Natural killer cell (primary cell): Measurements from ENCODE around the gene ANKRD60. TPM values are rescaled to one million over a fixed set of nuclear protein-coding genes. Genes with fewer than 3 reads are reported as not detected.
A peak's percentile ranks its signal among the peaks of the same experiment; 100 is the strongest.

Experiments used
- ATAC-seq, 3 donors: fragments of 150-1000 bp in 2 of 3; fragments of 200-7000 bp in 1 of 3; cut with Tn5 transposase; 1 replicate in 1 of 3; 2 replicates in 2 of 3; pipeline ENCODE4 v1.10.0; 2021; ENCODE audit warnings: mild to moderate bottlenecking in 2 of 3, moderate library complexity in 2 of 3
- DNase-seq, 2 donors: peaks; one replicate each; pipeline versions ENCODE4 v3.0.0 to v3.0.0-alpha.2; 2013 to 2021; ENCODE audit warnings: mixed read lengths in 1 of 2
- H3K27ac ChIP-seq: one replicate; pipeline ENCODE4 v1.5.1; 2013; ENCODE audit warnings: mild to moderate bottlenecking, low read length
- H3K27me3 ChIP-seq: one replicate; pipeline ENCODE4 v1.6.1; 2013; ENCODE audit warnings: low read length; ENCODE audit not compliant: control insufficient read depth, insufficient read depth
- H3K36me3 ChIP-seq: one replicate; pipeline ENCODE4 v1.6.1; 2013; ENCODE audit warnings: low read length; ENCODE audit not compliant: control insufficient read depth, insufficient read depth
- H3K4me1 ChIP-seq: one replicate; pipeline ENCODE4 v1.6.1; 2013; ENCODE audit warnings: low read length; ENCODE audit not compliant: control insufficient read depth, insufficient read depth
- H3K4me3 ChIP-seq: one replicate; pipeline ENCODE4 v1.5.1; 2013; ENCODE audit warnings: low read length
- H3K9me3 ChIP-seq: one replicate; pipeline ENCODE4 v1.6.1; 2013; ENCODE audit warnings: low read length; ENCODE audit not compliant: control insufficient read depth, insufficient read depth
- H3K27ac Mint-ChIP-seq, 2 donors: one replicate each; pipeline ENCODE4 v1.8.0; 2022; ENCODE audit warnings: mild to moderate bottlenecking in 2 of 2, mixed read lengths in 2 of 2, moderate library complexity in 1 of 2
- H3K27me3 Mint-ChIP-seq, 2 donors: one replicate each; pipeline ENCODE4 v1.8.0; 2022; ENCODE audit warnings: low read depth in 2 of 2, mixed read lengths in 2 of 2
- H3K36me3 Mint-ChIP-seq: one replicate; pipeline ENCODE4 v1.8.0; 2022; ENCODE audit warnings: mixed read lengths
- H3K4me1 Mint-ChIP-seq, 2 donors: one replicate each; pipeline ENCODE4 v1.8.0; 2022; ENCODE audit warnings: mixed read lengths in 2 of 2
- H3K4me3 Mint-ChIP-seq: one replicate; pipeline ENCODE4 v1.8.0; 2022; ENCODE audit warnings: mild to moderate bottlenecking, moderate library complexity, mixed read lengths
- H3K9me3 Mint-ChIP-seq, 2 donors: one replicate each; pipeline ENCODE4 v1.8.0; 2022; ENCODE audit warnings: mixed read lengths in 2 of 2
- CTCF ChIP-seq: fragments of 200-600 bp; IDR thresholded peaks from one replicate; pipeline ENCODE4 v1.8.0; 2022; ENCODE audit warnings: antibody characterized with exemption
- WGBS: methylation state at CpG from one replicate; pipeline ENCODE4 v1.1.7; 2013; ENCODE audit warnings: missing lambda C conversion rate; ENCODE audit not compliant: insufficient coverage; 5-methylcytosine and 5-hydroxymethylcytosine counted together
- intact Hi-C: fragments of 100-400 bp; cut with micrococcal nuclease; formaldehyde crosslinking; loops from one replicate; pipeline ENCODE4 v1.14.2; 2022
- total RNA-seq, 4 donors: library from RNA; stranded (reverse); fragments of 120-200 nt in 1 of 4; gene quantifications; one replicate each; pipeline versions ENCODE4 v1.2.3 to v1.2.4, GENCODE V29; 2013 to 2022

ANKRD60 gene
- total RNA-seq, 3 donors from 2014 or later (not counting 1 experiment from before 2014, with no cell fraction given): not detected

- Histone ChIP-seq H3K27ac (no peak overlapping the region), H3K9me3 (no peaks in the 10 kb centered on the region), H3K4me3 (no peak overlapping the region), H3K4me1 (no peaks in the 10 kb centered on the region), H3K36me3 (no peaks in the 10 kb centered on the region), H3K27me3 (no peaks in the 10 kb centered on the region)
- H3K4me1 Mint-ChIP-seq: peaks cover 12 to 14% of the 10 kb centered on the region in 2 donors
- H3K27ac Mint-ChIP-seq: no peak overlapping the region
- H3K9me3 Mint-ChIP-seq: no peaks in the 10 kb centered on the region
- peaks cover 7% of the 10 kb centered on the region for H3K36me3 Mint-ChIP-seq
- no peak for ATAC-seq
- peak in 1 of 2 donors; percentile 37 for DNase-seq
- intact Hi-C loops: loop anchor here (5.0 to 10.0 kb wide), 3 partner anchors 417 to 1170 kb away; partner anchors contain the start of genes NPEPL1 and STX16
- H3K27me3 Mint-ChIP-seq: peaks cover 2 to 9% of the 10 kb centered on the region in 2 donors
- TF ChIP-seq CTCF: no peak
- H3K4me3 Mint-ChIP-seq: no peak overlapping the region
- WGBS: 75% methylated on average over 5 of the region's 5 CpGs
These were observed 6.6 kb upstream of the ANKRD60 start for GRCh38 chr20:58235010-58235409.

- H3K4me3 Mint-ChIP-seq: no peak overlapping the region
- Histone ChIP-seq H3K4me3 (no peak overlapping the region), H3K9me3 (no peaks in the 10 kb centered on the region), H3K27ac (no peak overlapping the region), H3K36me3 (no peaks in the 10 kb centered on the region), H3K4me1 (peaks cover 2% of the 10 kb centered on the region), H3K27me3 (peaks cover 10% of the 10 kb centered on the region)
- H3K27me3 Mint-ChIP-seq: peaks cover 11 to 18% of the 10 kb centered on the region in 2 donors
- H3K36me3 Mint-ChIP-seq: peaks cover 10% of the 10 kb centered on the region
- DNase-seq (peak; percentile 34 to 64), ATAC-seq (peak in 1 of 3 donors; percentile 34)
- peak; percentile 61 for TF ChIP-seq CTCF
- H3K4me1 Mint-ChIP-seq: peaks cover 16 to 17% of the 10 kb centered on the region in 2 donors
- no peak overlapping the region for H3K27ac Mint-ChIP-seq
- no peaks in the 10 kb centered on the region for H3K9me3 Mint-ChIP-seq
- intact Hi-C loops: loop anchor here (10.0 kb wide), 2 partner anchors 461 to 1171 kb away; partner anchors contain the start of gene NPEPL1
- 61% methylated on average over 7 of the region's 8 CpGs for WGBS
These were observed 5.6 kb upstream of the ANKRD60 start for GRCh38 chr20:58233881-58234528.

- Histone ChIP-seq H3K9me3 (no peaks in the 10 kb centered on the region), H3K36me3 (no peaks in the 10 kb centered on the region), H3K27me3 (peaks cover 14% of the 10 kb centered on the region), H3K27ac (no peak overlapping the region), H3K4me1 (peaks cover 6% of the 10 kb centered on the region), H3K4me3 (no peak overlapping the region)
- no peak for TF ChIP-seq CTCF
- DNase-seq (no peak), ATAC-seq (no peak)
- H3K9me3 Mint-ChIP-seq: no peaks in the 10 kb centered on the region
- no peak overlapping the region for H3K4me3 Mint-ChIP-seq
- H3K27me3 Mint-ChIP-seq: peaks cover 15 to 22% of the 10 kb centered on the region in 2 donors
- peaks cover 10% of the 10 kb centered on the region for H3K36me3 Mint-ChIP-seq
- 90% methylated on average over 8 of the region's 8 CpGs for WGBS
- peaks cover 20% of the 10 kb centered on the region in 2 donors for H3K4me1 Mint-ChIP-seq
- no peak overlapping the region for H3K27ac Mint-ChIP-seq
- intact Hi-C loops: loop anchor here (10.0 kb wide), 2 partner anchors 461 to 1171 kb away; partner anchors contain the start of gene NPEPL1
These were observed 4.9 kb upstream of the ANKRD60 start for GRCh38 chr20:58233393-58233792.
